Stimulated activated naive CD8-positive, alpha-beta T cell treated with anti-CD3 and anti-CD28 coated beads, Interleukin-15, amount 100 ng/mL, for 72 hours (primary cell): ENCODE measurements around the gene GPR173.

Experiments used
- ATAC-seq: fragments of 150-1000 bp; cut with Tn5 transposase; 2 replicates; pipeline ENCODE4 v1.10.0; 2021; ENCODE audit warnings: mild to moderate bottlenecking, moderate library complexity
- DNase-seq, 2 donors: peaks; one replicate each; pipeline ENCODE4 v3.0.0; 2021 to 2022
- H3K27ac Mint-ChIP-seq, 2 donors: one replicate each; pipeline ENCODE4 v1.8.0; 2022; ENCODE audit warnings: mild to moderate bottlenecking in 2 of 2, mixed read lengths in 2 of 2, moderate library complexity in 2 of 2
- H3K27me3 Mint-ChIP-seq: one replicate; pipeline ENCODE4 v1.8.0; 2022; ENCODE audit warnings: mixed read lengths
- H3K4me1 Mint-ChIP-seq: one replicate; pipeline ENCODE4 v1.8.0; 2022; ENCODE audit warnings: mild to moderate bottlenecking, mixed read lengths
- H3K4me3 Mint-ChIP-seq, 2 donors: one replicate each; pipeline ENCODE4 v1.8.0; 2022; ENCODE audit warnings: mild to moderate bottlenecking in 2 of 2, mixed read lengths in 2 of 2, moderate library complexity in 1 of 2
- H3K9me3 Mint-ChIP-seq, 2 donors: one replicate each; pipeline ENCODE4 v1.8.0; 2022; ENCODE audit warnings: mixed read lengths in 2 of 2

The GPR173 gene

DNA sequence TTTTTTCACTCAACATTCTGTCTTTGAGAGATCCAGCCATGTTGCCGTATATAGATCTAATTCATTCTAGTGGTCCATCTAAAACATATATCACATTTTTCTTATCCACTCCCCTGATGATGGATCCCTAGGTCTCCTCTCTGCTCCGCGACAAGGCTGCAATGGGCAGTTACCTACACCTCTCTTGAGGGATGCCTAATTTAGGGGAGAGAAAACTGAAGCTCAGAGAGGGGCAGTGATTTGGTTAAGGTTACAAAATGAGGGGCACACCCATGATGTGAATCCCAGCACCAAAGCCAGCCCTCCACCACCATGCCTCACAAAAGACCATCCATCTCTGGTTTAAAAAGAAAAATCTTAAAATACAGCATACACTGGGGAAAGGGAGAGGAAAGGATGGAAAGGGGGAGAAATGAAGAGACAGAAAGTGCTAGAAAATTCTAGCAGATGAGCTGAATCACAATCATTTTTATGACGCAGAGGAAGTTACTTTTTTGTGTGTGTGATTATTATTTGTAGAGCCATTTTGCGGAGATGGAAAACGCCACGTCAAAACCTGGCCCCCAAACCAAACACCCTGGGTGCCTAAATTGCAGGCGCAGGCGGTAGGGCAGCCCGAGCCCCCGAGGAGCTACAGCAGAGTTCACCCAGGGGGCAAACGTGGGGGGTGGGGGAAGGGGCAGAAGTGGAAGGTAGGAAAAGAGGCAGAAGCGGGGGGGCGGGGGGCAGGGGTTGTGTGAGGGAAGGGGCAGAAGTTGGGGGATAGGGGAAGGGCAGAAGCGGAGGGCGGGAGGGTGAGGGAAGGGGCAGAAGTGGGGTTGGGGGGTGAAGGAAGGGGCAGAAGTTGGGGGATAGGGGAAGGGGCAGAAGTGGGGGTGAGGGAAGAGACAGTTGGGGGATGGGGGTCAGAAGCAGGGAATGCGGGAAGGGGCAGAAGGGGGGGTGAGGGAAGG, 32.3 kb downstream of the GPR173 start:
- H3K9me3 Mint-ChIP-seq, result no peaks in the 10 kb centered on the region
- ATAC-seq, result no peak
- H3K27me3 Mint-ChIP-seq, result no peaks in the 10 kb centered on the region
- peaks cover 41% of the 10 kb centered on the region for H3K4me1 Mint-ChIP-seq
- DNase-seq, result no peak
- H3K4me3 Mint-ChIP-seq, result peak overlapping the region; percentile 75 to 84
- peak overlapping the region; percentile 95 to 98 for H3K27ac Mint-ChIP-seq

DNA sequence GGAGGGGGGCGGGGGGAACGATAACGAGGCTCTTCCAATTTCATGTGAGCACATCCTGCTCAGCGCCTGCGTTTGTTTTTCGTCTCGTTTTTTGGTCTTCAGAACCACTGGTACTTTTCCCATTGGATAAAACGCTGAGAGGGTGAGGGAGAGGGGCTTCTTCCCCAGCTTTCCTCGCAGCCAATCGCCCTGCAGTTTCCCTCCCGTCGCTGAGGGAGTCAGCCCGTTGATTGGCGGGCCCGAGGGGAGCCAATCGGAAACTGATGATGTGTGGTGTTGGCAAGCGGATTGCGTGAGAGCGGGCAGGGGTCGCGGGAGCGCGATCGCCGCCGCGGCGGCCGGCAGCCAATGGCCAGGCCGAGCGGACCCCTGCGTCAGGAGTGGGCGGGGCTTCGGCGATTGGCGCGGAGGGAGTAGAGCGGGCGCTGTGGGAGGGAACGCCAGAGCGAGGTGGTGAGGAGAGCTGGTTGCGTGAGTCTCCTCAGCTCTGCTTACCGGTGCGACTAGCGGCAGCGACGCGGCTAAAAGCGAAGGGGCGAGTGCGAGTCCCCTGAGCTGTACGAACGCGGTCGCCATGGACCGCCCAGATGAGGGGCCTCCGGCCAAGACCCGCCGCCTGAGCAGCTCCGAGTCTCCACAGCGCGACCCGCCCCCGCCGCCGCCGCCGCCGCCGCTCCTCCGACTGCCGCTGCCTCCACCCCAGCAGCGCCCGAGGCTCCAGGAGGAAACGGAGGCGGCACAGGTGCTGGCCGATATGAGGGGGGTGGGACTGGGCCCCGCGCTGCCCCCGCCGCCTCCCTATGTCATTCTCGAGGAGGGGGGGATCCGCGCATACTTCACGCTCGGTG, 33.6 kb downstream of the GPR173 start, which contains the start of gene TSPYL2:
TSPYL2 (plus strand) TSS at position 443 of the 848 bp plus-strand sequence; CDS start at position 575, 132 bp downstream.
- Mint-ChIP-seq H3K4me1 (peaks cover 54% of the 10 kb centered on the region), H3K27me3 (no peaks in the 10 kb centered on the region), H3K4me3 (peak within 1 kb of the TSS; percentile 92 to 97), H3K9me3 (no peaks in the 10 kb centered on the region), H3K27ac (peak within 1 kb of the TSS; percentile 99 to 100)
- peak; percentile 91 for ATAC-seq
- peak; percentile 92 to 94 for DNase-seq

DNA sequence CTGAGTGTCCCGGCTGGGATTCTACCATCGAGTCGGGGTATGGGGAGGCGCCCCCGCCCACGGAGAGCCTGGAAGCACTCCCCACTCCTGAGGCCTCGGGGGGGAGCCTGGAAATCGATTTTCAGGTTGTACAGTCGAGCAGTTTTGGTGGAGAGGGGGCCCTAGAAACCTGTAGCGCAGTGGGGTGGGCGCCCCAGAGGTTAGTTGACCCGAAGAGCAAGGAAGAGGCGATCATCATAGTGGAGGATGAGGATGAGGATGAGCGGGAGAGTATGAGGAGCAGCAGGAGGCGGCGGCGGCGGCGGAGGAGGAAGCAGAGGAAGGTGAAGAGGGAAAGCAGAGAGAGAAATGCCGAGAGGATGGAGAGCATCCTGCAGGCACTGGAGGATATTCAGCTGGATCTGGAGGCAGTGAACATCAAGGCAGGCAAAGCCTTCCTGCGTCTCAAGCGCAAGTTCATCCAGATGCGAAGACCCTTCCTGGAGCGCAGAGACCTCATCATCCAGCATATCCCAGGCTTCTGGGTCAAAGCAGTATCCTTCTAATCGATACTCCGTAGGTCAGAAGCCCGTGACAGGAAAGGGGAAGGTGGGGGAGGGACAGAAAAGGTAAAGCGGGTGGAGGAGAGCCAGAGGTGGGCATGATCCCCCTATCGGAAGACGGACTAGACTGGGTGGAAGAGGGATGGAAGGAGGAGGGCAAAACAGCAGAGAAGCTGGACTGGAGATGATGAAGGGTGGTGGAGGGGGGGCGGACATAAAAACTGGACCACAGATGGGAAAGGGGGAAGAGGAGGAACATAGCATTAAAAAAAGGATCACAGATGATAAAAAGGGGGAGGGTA, 34.4 kb downstream of the GPR173 start:
- Mint-ChIP-seq H3K27ac (peak overlapping the region; percentile 97 to 100), H3K4me1 (peaks cover 62% of the 10 kb centered on the region), H3K4me3 (peak overlapping the region; percentile 92 to 97), H3K27me3 (no peaks in the 10 kb centered on the region), H3K9me3 (no peaks in the 10 kb centered on the region)
- ATAC-seq (no peak), DNase-seq (no peak)

DNA sequence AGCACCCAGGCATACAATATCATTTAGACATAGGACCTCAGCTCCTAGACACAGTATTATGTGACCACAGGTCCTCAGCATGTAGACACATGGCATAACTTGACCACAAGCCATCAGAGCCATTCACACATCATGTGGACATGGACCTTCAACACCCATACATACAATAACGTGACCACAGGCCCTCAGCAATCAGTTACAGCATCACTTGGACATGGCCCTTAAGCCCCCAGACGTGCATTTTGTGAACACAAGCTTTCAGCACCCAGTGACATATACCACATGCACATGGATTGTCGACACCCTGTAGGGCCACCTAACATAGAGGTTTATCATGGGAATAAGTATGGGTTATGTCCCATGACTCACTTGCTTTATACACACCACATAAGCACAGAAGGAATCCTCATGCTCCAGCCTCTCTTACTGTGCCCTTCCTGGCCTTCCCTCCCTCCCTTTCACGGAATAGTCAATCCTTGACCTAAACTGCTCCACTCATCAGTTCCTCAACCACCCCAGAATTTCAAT, 35.5 kb downstream of the GPR173 start:
- no peak for ATAC-seq
- no peak for DNase-seq
- Mint-ChIP-seq H3K27ac (peak overlapping the region in 1 of 2 donors; percentile 100), H3K27me3 (no peaks in the 10 kb centered on the region), H3K9me3 (no peaks in the 10 kb centered on the region), H3K4me1 (peaks cover 73% of the 10 kb centered on the region), H3K4me3 (peak overlapping the region; percentile 92 to 97)

DNA sequence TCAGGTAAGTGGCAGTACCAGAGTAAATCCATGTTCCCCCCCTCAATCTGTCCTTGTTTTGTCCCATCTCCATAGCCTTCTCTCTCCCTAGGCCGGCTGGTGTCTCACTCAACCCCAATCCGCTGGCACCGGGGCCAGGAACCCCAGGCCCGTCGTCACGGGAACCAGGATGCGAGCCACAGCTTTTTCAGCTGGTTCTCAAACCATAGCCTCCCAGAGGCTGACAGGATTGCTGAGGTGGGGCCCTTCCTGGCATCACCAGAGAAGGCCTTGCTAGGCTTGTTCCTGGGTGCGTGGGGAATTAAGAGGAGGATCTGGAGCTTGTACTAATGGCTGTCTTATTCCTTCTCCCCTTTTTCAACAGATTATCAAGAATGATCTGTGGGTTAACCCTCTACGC, 36.3 kb downstream of the GPR173 start:
- Mint-ChIP-seq H3K27ac (no peak overlapping the region), H3K4me3 (peak overlapping the region; percentile 10 to 42), H3K27me3 (no peaks in the 10 kb centered on the region), H3K9me3 (no peaks in the 10 kb centered on the region), H3K4me1 (peaks cover 75% of the 10 kb centered on the region)
- no peak for ATAC-seq
- DNase-seq, result no peak

DNA sequence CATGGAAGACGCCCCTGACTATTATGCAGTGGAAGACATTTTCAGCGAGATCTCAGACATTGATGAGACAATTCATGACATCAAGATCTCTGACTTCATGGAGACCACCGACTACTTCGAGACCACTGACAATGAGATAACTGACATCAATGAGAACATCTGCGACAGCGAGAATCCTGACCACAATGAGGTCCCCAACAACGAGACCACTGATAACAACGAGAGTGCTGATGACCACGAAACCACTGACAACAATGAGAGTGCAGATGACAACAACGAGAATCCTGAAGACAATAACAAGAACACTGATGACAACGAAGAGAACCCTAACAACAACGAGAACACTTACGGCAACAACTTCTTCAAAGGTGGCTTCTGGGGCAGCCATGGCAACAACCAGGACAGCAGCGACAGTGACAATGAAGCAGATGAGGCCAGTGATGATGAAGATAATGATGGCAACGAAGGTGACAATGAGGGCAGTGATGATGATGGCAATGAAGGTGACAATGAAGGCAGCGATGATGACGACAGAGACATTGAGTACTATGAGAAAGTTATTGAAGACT, 37.2 kb downstream of the GPR173 start:
- DNase-seq (no peak), ATAC-seq (no peak)
- H3K27ac Mint-ChIP-seq, result peak overlapping the region; percentile 96 to 97
- H3K4me3 Mint-ChIP-seq, result peak overlapping the region; percentile 60 to 66
- no peaks in the 10 kb centered on the region for H3K9me3 Mint-ChIP-seq
- peaks cover 72% of the 10 kb centered on the region for H3K4me1 Mint-ChIP-seq
- no peaks in the 10 kb centered on the region for H3K27me3 Mint-ChIP-seq

DNA sequence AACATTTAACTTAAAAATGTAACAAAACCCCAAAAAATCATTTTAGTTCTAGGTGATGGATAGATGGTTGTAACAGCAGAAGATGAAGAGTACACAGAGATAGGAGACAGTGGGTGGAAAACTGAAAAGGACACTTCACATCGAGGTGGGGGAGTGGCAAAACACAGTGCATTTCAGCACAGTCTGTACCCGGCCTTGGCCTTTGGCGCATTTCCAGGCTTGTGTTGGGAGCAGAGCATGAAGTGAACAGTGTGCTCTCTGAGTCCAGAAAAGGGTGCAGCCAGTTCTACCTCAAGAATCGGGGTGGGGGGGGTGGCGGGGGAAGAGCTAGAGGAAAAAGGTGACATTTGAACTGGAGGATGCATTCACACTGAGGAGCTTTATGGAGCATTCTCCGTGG, 37.9 kb downstream of the GPR173 start:
- H3K9me3 Mint-ChIP-seq, result no peaks in the 10 kb centered on the region
- H3K4me1 Mint-ChIP-seq, result peaks cover 68% of the 10 kb centered on the region
- no peaks in the 10 kb centered on the region for H3K27me3 Mint-ChIP-seq
- no peak for DNase-seq
- no peak for ATAC-seq
- peak overlapping the region in 1 of 2 donors; percentile 96 for H3K27ac Mint-ChIP-seq
- peak overlapping the region; percentile 31 to 49 for H3K4me3 Mint-ChIP-seq

DNA sequence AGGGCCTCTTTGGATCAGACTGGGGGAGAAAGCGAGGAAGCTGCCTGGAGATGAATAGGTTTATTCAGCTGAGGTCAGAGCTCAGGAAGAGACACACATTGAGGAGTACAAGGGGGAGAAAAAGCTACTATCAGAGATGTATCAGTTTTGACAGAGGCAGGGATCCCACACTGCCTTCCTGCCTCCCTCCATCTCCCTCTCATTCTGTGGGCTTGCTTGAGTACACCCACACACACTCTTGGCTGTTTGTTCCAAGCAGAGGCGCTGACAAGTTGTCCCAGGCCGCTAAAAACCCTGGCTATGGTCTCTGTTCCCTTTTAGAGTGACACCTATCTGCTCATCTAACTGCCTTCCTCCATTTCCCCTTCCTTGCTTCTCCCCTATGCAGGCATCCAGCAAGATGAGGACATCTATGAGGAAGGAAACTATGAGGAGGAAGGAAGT, 38.8 kb downstream of the GPR173 start:
- no peaks in the 10 kb centered on the region for H3K27me3 Mint-ChIP-seq
- peak overlapping the region in 1 of 2 donors; percentile 99 for H3K27ac Mint-ChIP-seq
- H3K4me3 Mint-ChIP-seq, result peak overlapping the region; percentile 96
- peaks cover 68% of the 10 kb centered on the region for H3K4me1 Mint-ChIP-seq
- ATAC-seq (no peak), DNase-seq (no peak)
- H3K9me3 Mint-ChIP-seq, result no peaks in the 10 kb centered on the region

DNA sequence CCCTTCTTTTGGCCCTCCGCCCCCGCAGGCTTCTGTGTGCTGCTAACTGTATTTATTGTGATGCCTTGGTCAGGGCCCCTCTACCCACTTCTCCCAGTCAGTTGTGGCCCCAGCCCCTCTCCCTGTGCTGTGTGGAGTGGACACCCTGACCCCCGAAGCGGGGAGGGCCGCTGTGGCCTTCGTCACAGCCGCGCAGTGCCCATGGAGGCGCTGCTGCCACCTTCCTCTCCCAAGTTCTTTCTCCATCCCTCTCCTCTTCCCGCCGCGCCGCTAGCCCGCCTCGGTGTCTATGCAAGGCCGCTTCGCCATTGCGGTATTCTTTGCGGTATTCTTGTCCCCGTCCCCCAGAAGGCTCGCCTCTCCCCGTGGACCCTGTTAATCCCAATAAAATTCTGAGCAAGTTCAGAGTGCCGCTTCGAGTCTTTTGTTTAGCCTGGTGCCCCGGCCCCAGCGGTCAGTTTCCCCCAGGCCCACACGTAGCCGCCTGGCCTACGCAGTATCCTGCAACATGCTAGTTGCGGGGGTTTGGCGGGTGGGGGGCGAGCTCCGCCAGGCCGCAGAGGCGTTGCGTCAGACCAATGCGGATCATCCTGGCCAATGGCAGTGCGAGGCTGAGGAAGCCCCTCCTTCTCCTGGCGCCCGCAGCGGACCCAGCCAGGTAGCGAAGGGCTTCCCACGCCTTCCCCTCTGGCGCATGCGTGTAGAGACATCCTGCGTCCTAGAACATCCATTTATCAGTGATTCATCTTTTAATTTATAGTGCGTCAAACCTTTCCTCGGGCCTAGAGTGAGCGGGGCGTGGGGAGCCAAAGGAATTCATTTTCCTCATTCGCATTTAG, 39.8 kb downstream of the GPR173 start:
- Mint-ChIP-seq H3K9me3 (no peaks in the 10 kb centered on the region), H3K4me3 (peak overlapping the region; percentile 96), H3K4me1 (peaks cover 59% of the 10 kb centered on the region), H3K27ac (peak overlapping the region; percentile 98 to 99), H3K27me3 (no peaks in the 10 kb centered on the region)
- ATAC-seq (peak; percentile 82), DNase-seq (peak; percentile 78 to 88)

DNA sequence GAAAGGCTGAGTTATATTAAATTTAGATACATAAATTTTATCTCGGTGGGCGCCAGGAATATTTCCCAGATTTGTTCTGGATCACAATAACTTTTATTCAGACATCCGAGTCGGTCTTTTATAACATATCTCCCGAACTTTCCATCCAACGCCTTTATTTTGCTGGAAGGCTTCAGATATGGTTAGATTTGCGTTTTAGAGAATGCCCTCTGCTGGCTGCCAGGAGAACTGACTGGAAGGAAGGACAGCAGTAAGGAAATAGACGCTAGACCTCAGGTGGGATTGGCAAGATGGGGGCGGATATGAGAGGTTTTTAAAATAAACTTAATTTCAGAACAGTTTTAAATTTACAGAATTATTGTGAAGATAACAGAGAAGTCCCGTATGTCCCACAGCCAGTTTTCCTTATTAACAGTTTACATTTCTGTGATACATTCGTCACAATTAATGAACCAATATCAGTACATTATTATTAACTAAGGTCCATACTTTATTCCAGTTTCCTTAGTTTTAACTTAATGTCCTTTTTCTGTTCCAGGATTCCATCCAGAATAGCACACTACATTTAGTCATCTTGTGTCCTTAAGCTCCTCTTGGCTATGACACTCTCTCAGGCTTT, 40.7 kb downstream of the GPR173 start:
- H3K27ac Mint-ChIP-seq, result peak overlapping the region in 1 of 2 donors; percentile 99
- H3K4me1 Mint-ChIP-seq, result peaks cover 50% of the 10 kb centered on the region
- no peak for ATAC-seq
- no peaks in the 10 kb centered on the region for H3K9me3 Mint-ChIP-seq
- no peaks in the 10 kb centered on the region for H3K27me3 Mint-ChIP-seq
- peak in 1 of 2 donors; percentile 46 for DNase-seq
- H3K4me3 Mint-ChIP-seq, result peak overlapping the region; percentile 96

DNA sequence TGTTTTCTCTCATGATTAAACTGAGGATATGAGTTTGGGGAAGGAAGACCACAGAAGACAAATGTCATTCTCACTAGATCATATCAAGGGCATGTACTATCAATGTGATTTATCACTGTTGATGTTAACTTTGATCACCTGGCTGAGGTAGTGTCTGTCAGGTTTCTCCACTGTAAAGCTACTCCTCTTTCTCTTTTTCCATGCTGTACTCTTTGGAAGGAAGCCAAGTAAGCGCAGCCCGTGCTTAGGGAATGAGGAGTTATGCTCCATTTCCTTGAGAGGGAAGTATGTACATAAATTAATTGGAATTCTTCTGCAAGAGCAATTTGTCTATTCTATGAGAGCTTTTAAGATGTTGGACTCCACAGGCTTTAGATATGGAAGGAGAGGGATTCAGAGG, 41.3 kb downstream of the GPR173 start:
- peaks cover 48% of the 10 kb centered on the region for H3K4me1 Mint-ChIP-seq
- no peak for DNase-seq
- no peak overlapping the region for H3K4me3 Mint-ChIP-seq

DNA sequence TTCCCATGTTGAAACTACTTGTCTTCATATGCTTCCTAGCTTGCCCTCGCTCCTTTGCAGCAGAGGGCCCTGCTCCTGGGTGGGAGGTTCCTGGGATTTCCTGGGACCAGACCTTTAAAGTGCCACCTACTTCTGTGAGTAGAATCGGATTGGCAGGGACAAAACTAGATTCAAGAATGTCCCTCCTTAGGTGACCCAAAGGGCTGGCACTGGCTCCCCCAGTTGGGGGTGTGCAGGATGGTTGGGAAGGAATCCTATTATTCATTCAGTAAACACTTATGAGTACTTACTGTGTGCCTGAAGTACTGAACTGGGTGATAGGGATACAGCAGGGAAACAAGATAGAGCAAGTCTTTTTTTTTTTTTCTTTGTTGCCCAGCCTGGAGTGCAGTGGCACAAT, 42.8 kb downstream of the GPR173 start:
- H3K4me1 Mint-ChIP-seq, result peaks cover 44% of the 10 kb centered on the region
- H3K4me3 Mint-ChIP-seq, result no peak overlapping the region
- DNase-seq, result no peak

More for the DNA sequence above, 41.3 kb downstream of the GPR173 start:
- no peak overlapping the region for H3K27ac Mint-ChIP-seq
- H3K9me3 Mint-ChIP-seq, result no peaks in the 10 kb centered on the region
- no peaks in the 10 kb centered on the region for H3K27me3 Mint-ChIP-seq
- ATAC-seq, result no peak

DNA sequence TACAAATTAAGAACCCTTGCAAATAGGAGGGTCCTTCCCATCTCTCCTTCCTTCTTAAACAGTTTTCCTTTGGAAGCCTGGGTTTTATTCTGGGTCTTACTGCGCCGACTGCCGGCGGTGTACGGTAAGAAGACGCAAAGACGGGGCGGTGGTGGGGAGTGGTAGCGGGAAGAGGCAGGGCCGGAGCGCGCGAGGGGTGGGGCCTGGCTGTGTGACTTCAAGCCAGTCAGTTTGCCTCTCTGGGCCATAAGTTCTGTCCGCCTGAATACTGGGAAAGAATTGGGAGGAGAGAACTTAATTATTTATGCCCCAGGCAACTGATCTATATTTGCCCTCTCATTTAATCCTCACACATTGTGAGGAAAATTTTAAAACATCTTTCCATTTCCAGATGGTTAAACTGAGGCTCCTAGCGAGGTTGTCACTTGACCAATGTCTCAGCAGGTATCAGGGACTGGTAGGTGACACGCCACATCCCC, 44.6 kb downstream of the GPR173 start:
- H3K9me3 Mint-ChIP-seq, result no peaks in the 10 kb centered on the region
- H3K4me3 Mint-ChIP-seq, result peak overlapping the region; percentile 84 to 87
- H3K27ac Mint-ChIP-seq, result peak overlapping the region in 1 of 2 donors; percentile 81
- no peaks in the 10 kb centered on the region for H3K27me3 Mint-ChIP-seq
- peak; percentile 78 for ATAC-seq
- peak; percentile 66 to 76 for DNase-seq
- peaks cover 26% of the 10 kb centered on the region for H3K4me1 Mint-ChIP-seq

More for the DNA sequence above, 42.8 kb downstream of the GPR173 start:
- no peaks in the 10 kb centered on the region for H3K27me3 Mint-ChIP-seq
- ATAC-seq, result no peak
- H3K27ac Mint-ChIP-seq, result no peak overlapping the region
- H3K9me3 Mint-ChIP-seq, result no peaks in the 10 kb centered on the region
